ENCODE results near the gene ADI1.
A peak's percentile ranks its signal among the peaks of the same experiment; 100 is the strongest.

Gene ADI1

DNA sequence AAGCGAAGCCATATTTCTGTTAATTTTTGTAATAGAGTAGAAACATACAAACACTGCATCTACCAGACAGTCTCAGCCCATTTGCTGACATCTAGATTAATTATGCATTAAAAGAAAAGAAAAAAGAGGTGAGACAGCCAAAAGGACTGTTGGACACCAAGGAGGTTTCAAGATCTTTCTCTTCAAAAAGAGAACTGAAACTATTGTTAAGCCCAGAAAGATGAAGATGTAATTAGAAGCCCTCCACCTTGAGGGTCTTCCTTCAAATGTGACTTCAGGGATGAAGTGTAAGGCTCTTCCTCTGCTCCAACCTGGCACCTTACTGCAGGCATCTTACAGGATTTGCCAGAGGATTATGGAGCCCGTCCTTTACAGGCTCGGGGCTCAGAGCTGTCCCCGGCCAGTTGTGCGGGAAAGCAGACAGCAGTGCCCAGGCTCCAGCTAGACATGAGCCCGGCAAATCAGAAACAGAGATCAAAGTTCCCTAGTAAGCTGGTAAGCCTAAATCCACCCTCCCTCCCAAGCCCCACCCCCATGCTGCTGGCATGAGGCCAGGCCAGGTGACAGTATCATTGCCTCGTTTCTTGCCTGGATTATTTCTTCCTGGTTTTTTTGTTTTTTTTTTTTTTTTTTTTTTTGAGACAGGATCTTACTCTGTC, 38.9 kb downstream of the ADI1 start:
- H2AFZ ChIP-seq (ENCODE audit: low read length): no peak overlapping the region
- H3K27ac ChIP-seq (ENCODE audit: low read depth, low read length, poor library complexity, severe bottlenecking): peak overlapping the region; percentile 92
- no peak overlapping the region for H3K9ac ChIP-seq (ENCODE audit: low read length)
- H3K4me3 ChIP-seq (ENCODE audit: low read depth, low read length, poor library complexity, severe bottlenecking): no peak overlapping the region
- peak overlapping the region; percentile 33; the same call in 1 of the 2 replicates for H3K4me2 ChIP-seq (ENCODE audit: low read length)
- no peaks in the 10 kb centered on the region for H3K79me2 ChIP-seq (ENCODE audit: insufficient read depth, low read length)
- no peaks in the 10 kb centered on the region for H3K9me2 ChIP-seq (ENCODE audit: low read depth, low read length)
- no peaks in the 10 kb centered on the region for H3K9me3 ChIP-seq (ENCODE audit: low read length)
- no peaks in the 10 kb centered on the region for H4K20me1 ChIP-seq (ENCODE audit: insufficient read depth, low read length)
- H3K4me1 ChIP-seq (ENCODE audit: insufficient read depth, low read length, severe bottlenecking): peaks cover 20% of the 10 kb centered on the region
- peaks cover 18% of the 10 kb centered on the region for H3K36me3 ChIP-seq (ENCODE audit: insufficient read depth, low read length)
- no peaks in the 10 kb centered on the region for H3K27me3 ChIP-seq (ENCODE audit: insufficient read depth, low read length)
- TF ChIP-seq, protein P1, sequence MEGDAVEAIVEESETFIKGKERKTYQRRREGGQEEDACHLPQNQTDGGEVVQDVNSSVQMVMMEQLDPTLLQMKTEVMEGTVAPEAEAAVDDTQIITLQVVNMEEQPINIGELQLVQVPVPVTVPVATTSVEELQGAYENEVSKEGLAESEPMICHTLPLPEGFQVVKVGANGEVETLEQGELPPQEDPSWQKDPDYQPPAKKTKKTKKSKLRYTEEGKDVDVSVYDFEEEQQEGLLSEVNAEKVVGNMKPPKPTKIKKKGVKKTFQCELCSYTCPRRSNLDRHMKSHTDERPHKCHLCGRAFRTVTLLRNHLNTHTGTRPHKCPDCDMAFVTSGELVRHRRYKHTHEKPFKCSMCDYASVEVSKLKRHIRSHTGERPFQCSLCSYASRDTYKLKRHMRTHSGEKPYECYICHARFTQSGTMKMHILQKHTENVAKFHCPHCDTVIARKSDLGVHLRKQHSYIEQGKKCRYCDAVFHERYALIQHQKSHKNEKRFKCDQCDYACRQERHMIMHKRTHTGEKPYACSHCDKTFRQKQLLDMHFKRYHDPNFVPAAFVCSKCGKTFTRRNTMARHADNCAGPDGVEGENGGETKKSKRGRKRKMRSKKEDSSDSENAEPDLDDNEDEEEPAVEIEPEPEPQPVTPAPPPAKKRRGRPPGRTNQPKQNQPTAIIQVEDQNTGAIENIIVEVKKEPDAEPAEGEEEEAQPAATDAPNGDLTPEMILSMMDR (IDR thresholded peaks at IDR 0.05; ENCODE audit: low read length): no peak
- H3F3A ChIP-seq (ENCODE audit: insufficient read depth, low read length): no peaks in the 10 kb centered on the region

DNA sequence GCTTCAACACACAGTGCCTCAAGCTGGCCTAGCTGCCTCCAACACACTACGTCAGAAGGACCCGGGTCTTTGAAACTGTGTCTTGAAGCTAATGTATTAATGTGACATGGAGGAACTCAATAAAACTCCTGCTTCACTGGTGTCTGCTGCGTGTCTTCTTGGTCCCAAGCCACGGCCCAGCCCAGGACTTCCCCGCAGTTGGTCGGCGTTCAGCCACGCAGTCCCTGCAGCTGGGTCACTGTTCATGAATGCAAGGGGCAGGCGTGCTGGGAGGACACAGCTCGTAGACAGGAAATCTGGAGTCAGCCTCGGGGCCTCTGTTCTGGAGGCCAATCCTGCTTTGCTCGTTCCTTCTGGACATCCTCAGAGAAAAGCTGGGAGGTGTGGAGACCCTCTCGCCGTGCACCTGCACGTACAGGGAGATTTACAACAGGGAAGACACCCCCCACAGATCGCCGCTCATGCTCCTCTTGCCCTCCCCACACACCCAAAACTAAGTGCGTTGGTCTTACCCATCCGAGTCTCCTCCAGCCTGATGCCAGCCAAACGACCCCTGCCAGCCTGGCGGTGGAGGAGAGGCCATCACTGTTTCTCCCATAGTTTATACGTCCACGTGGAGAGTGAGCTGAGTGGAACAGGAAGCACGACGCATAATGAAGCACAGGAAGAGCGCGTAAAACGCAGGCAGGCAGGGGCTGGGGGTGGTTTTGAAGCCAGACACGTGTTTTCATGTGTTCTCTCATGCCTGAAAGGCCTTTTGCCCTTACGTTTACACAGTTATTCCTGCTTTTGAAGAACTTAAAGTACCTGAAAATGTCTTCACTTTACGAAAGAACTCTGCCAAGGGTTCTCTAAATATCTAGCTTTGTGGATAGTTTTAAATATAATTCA, 39.7 kb downstream of the ADI1 start:
- Histone ChIP-seq H3K9ac (ENCODE audit: low read length) (no peak overlapping the region), H3F3A (ENCODE audit: insufficient read depth, low read length) (no peaks in the 10 kb centered on the region), H3K36me3 (ENCODE audit: insufficient read depth, low read length) (peaks cover 18% of the 10 kb centered on the region), H3K9me3 (ENCODE audit: low read length) (no peaks in the 10 kb centered on the region), H3K4me1 (ENCODE audit: insufficient read depth, low read length, severe bottlenecking) (peaks cover 20% of the 10 kb centered on the region), H3K27ac (ENCODE audit: low read depth, low read length, poor library complexity, severe bottlenecking) (peak overlapping the region; percentile 92), H2AFZ (ENCODE audit: low read length) (no peak overlapping the region), H3K4me2 (ENCODE audit: low read length) (peak overlapping the region; percentile 33; the same call in 1 of the 2 replicates), H3K9me2 (ENCODE audit: low read depth, low read length) (no peaks in the 10 kb centered on the region), H3K79me2 (ENCODE audit: insufficient read depth, low read length) (no peaks in the 10 kb centered on the region), H3K27me3 (ENCODE audit: insufficient read depth, low read length) (no peaks in the 10 kb centered on the region), H3K4me3 (ENCODE audit: low read depth, low read length, poor library complexity, severe bottlenecking) (no peak overlapping the region), H4K20me1 (ENCODE audit: insufficient read depth, low read length) (no peaks in the 10 kb centered on the region)
- TF ChIP-seq, protein P1 (IDR thresholded peaks at IDR 0.05; ENCODE audit: low read length): no peak
- TF ChIP-seq EZH2 (IDR thresholded peaks at IDR 0.05; ENCODE audit: borderline replicate concordance, low read length): no peak

- Histone ChIP-seq H3K27me3 (ENCODE audit: insufficient read depth, low read length) (no peaks in the 10 kb centered on the region), H3K9me3 (ENCODE audit: low read length) (no peaks in the 10 kb centered on the region), H3K4me2 (ENCODE audit: low read length) (no peak overlapping the region), H3K9me2 (ENCODE audit: low read depth, low read length) (no peaks in the 10 kb centered on the region), H3K27ac (ENCODE audit: low read depth, low read length, poor library complexity, severe bottlenecking) (peak overlapping the region; percentile 92), H2AFZ (ENCODE audit: low read length) (no peak overlapping the region), H3K36me3 (ENCODE audit: insufficient read depth, low read length) (peaks cover 19% of the 10 kb centered on the region), H3K9ac (ENCODE audit: low read length) (no peak overlapping the region), H3K4me1 (ENCODE audit: insufficient read depth, low read length, severe bottlenecking) (peaks cover 20% of the 10 kb centered on the region), H4K20me1 (ENCODE audit: insufficient read depth, low read length) (no peaks in the 10 kb centered on the region), H3K4me3 (ENCODE audit: low read depth, low read length, poor library complexity, severe bottlenecking) (no peak overlapping the region), H3F3A (ENCODE audit: insufficient read depth, low read length) (no peaks in the 10 kb centered on the region), H3K79me2 (ENCODE audit: insufficient read depth, low read length) (no peaks in the 10 kb centered on the region)
- TF ChIP-seq EZH2 (IDR thresholded peaks at IDR 0.05; ENCODE audit: borderline replicate concordance, low read length): no peak
- TF ChIP-seq, protein P1 (IDR thresholded peaks at IDR 0.05; ENCODE audit: low read length): no peak
Observed at GRCh38 chr2:3478846-3479385, 40.4 kb downstream of the ADI1 start.
